MM.1S (cell line): ENCODE data around the gene DOC2A.

Experiments
- CTCF ChIP-seq: fragments of 300-600 bp; sonication (generic); IDR thresholded peaks from 2 replicates; pipeline ENCODE4 v1.5.1; 2016; ENCODE audit warnings: antibody characterized with exemption, low read length, mixed read lengths
- EZH2 ChIP-seq: fragments of 300-600 bp; sonication (generic); optimal IDR thresholded peaks from 2 replicates; pipeline ENCODE3; 2017; ENCODE audit warnings: low read depth, mild to moderate bottlenecking, antibody characterized with exemption, low read length, mixed read lengths
- EZH2phosphoT487 ChIP-seq: fragments of 300-600 bp; sonication (generic); IDR thresholded peaks from 2 replicates; pipeline ENCODE4 v1.6.1; 2018; ENCODE audit warnings: antibody characterized with exemption, low read length

GRCh38 chr16:29993903-29994599 is 16.8 kb downstream of the DOC2A start:
- no peak for TF ChIP-seq CTCF
- no peak for TF ChIP-seq EZH2
- TF ChIP-seq EZH2phosphoT487 = no peak
